Measurements from ENCODE around the gene FOXN3.

Gene FOXN3

GRCh38 chr14:89288114-89288513, 128.9 kb downstream of the FOXN3 start:
- no peak for DNase-seq (ENCODE audit: insufficient read length, low spot score)
- no peak for FAIRE-seq

DNA sequence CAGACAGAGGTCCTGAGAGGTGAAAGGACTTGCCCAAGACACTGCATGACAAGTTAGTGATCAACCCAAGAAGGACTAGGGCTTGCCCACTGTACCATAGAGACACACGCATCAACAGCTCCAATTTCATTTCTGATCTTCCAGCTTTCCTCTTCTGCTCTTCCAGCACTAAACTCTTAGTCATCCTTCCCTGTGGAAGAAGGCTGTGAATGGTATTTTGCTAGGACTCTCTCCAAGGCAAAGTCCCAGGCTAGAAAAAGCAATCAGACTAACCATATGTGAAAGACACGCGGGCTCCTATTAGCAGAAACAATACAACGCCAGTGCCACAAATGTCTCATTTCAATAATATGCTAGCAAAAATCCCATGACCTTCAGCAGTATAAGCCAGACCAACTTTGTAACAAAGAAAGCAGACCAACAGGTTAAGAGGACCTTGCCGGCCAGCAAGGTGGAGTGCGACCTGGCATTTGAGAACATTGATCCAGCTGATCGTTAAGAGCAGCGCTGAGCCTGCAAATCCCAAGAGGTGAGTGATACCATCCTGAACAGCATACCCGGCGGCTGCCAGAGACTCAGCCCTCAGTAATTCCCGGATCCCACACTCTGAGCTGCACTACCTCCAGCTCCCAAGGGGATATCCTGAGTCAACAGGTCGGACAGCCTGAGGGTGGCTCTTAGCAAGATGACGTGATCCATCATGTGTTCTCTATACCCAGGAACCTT, 132.5 kb downstream of the FOXN3 start:
- FAIRE-seq = no peak
- no peak for DNase-seq (ENCODE audit: insufficient read length, low spot score)

DNA sequence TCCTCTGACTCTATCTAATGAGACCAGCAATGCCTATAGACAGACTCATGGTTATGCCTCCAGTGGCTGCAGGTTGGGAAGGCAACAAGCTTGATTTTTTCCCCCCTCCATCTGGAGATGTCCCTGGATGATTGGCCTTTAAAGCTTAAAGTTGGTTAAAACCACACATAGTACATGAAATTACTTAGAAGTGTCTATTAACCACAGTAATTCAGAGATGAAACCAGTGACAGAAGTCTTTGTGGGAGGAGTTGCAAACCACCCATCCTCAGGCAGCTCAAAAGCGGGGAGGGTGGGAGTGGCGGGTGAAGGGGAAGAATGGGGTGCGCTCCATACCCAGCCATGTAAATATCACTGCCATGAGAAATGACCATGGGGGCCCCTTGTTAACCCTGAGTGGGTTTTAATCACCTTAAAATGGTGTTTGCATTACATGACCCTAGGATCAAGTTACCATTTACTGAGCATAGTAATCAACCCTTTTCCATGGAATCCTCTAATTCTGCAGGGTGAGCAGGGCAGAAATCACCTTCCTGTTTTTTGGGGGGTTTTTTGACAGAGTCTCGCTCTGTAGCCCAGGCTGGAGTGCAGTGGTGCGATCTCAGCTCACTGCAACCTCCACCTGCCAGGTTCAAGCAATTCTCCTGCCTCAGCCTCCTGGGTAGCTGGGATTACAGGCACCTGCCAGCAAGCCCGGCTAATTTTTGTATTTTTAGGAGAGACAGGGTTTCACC, 133.5 kb downstream of the FOXN3 start:
- FAIRE-seq = no peak
- DNase-seq (ENCODE audit: insufficient read length, low spot score) = no peak

GRCh38 chr14:89282191-89282590, 134.8 kb downstream of the FOXN3 start:
- DNase-seq (ENCODE audit: insufficient read length, low spot score) (no peak), FAIRE-seq (no peak)

DNA sequence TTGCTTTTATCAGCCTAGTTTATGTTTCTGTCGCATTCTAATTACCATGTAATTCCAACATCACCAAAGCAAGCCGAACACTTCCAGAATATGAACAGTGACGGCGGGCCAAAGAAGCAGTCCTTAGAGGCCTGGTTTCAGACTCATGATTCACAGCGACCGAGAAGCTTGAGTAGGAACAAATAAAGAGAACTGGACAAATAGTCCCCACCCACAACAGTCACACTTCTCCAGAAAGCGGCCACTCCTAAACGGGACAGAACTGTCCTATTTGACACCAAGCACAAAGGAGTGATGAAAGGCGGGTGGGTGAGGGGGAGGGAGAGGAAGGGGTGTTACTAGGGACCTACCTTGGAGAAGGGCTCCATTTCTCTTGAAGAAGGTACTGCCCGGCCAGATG, 136.4 kb downstream of the FOXN3 start:
- no peak for DNase-seq (ENCODE audit: insufficient read length, low spot score)
- FAIRE-seq = no peak

DNA sequence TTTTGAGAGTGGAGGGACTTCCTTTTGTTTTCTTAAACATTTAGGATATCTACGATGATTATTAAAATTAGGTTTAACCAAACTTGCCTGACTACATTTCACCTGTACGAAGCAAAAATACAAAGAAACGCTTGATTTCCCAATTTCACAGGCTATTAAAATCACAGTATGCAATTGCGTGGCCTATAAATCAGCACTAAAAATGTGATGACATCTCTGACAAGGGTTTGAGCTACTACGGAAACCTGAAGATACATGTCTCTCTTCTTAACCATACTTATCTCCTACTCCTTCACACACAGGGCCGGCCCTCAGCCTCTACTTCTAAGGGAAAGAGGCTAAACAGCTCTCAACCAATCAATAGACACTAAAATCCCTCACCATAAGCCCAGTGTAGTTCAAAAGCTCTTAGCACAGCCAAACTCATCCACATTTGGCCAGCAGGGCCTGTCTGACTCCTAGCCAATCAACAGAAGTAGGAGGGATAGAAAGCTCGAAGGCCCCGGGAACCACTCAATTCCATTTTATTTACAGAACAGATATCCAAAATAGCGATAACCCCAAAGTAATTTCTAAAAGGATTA, 137.3 kb downstream of the FOXN3 start:
- DNase-seq (ENCODE audit: insufficient read length, low spot score) (no peak), FAIRE-seq (no peak)

DNA sequence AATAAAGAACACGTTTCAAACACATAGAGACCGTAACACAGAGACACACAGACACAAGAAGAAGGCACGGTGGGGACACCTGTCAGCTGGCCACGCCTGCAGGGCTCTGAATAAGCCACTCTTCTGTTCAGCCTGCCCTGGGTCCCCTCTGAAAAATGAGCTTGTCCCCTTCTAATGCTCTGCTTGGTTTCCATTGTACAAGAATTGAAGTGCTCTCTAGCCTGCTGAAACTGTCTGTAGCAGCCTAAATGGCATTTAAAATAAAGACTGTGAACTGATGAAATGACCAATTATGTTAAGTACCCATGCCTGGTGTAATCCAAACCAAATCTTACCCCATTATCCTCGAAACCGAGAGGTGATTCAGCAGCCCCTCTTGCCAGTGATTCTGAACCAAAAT, 139.8 kb downstream of the FOXN3 start:
- FAIRE-seq (no peak), DNase-seq (ENCODE audit: insufficient read length, low spot score) (no peak)

- DNase-seq (ENCODE audit: insufficient read length, low spot score) (peak; percentile 9), FAIRE-seq (no peak)
Measured at GRCh38 chr14:89276424-89276975, 140.5 kb downstream of the FOXN3 start.

DNA sequence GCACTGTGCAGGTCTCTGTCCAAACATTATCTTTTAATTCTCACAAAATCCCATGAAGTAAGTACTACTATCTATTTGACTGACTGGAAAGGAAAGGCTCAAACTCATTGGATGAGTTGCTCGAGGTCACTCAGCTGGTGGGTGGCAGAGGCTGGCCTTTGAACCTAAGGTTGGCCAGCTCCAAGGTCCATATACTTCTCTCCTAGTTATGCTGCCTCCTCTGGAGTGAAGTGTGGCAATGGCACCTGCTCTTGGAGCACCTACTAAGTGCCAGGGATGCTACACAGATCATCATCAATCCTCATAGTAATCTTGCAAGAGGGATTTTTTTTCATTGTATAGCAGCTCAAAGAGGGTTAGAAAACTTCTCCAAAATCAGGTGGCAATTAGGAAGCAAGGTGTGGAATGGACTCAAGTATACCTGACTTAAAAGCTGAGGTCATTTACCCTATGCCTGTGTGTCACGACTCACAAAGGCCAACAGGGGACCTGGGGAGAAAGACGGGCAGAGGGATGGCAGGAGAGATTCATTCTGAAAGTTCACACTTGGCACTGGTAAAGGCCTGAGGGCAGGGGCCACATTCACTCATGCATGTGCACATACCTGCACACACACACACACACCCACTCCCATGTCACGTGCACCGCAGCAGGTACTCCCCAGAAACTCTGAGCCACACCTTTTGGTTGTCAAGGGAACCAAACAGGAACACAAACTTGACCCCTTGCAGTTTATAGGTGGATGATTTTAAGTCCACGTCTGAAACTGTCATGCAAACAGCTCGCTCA, 146.4 kb downstream of the FOXN3 start:
- no peak for FAIRE-seq
- DNase-seq (ENCODE audit: insufficient read length, low spot score) = no peak

GRCh38 chr14:89269404-89269803, 147.6 kb downstream of the FOXN3 start:
- FAIRE-seq = no peak
- DNase-seq (ENCODE audit: insufficient read length, low spot score) = no peak

DNA sequence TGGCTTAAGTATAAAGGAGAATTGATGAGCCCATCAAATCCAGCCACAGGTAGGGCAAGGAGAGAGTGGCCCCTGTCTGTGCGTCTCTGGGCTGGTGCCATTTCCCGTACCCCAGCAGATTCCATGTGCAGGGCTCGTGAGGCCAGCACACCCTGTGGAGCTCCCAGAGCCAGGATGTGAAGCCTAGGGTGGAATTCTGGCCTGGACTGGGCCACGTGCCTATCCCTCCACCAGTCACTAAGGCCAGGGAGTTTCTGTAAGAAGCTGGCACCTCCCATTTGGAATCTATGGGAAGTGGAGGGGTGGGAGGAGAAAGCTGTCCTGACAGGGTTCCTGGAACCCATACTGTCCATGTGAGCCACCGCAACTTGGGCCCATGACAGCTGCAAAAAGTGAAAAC, 148.5 kb downstream of the FOXN3 start:
- DNase-seq (ENCODE audit: insufficient read length, low spot score) (no peak), FAIRE-seq (no peak)

- DNase-seq (ENCODE audit: insufficient read length, low spot score) (no peak), FAIRE-seq (no peak)
Measured at GRCh38 chr14:89267656-89268055, 149.4 kb downstream of the FOXN3 start.

DNA sequence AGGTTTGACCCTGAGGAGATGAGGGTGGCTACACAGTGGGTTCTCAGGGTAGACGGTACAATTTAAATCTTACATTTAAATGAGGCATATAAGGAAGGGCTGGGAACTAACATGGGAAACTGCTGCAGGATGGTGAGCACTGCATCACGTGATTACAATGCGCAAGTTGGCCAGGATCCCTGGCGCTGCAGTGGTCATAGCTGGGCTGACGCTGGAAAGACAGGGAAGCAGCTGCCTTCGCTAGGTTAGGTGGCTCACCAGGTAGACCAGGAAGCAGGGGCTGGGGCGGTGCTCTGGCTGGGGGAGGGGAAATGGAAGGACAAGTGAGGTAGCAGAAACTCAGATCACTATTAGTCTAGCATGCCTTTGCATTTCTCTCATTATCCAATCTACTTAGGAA, 149.9 kb downstream of the FOXN3 start:
- FAIRE-seq (no peak), DNase-seq (ENCODE audit: insufficient read length, low spot score) (no peak)

DNA sequence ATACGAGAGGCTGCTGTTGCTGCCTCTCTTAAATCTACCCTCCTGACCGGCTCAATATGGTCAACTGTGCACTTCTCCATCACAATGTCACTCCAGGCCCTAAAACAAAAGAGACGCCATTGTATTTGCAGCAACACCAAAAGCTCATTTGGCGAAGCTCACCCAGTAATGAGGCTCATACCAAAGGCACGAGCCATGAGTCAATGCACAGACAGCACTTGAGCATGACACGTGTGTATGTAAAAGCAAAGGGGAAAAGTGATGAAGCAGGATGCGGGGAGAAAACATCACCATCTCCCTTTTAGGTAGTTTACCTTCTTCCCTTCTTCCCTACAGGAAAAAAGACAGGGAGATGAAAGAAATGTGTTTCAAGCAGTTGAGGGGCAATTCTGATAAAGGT, 150.3 kb downstream of the FOXN3 start:
- DNase-seq (ENCODE audit: insufficient read length, low spot score) (no peak), FAIRE-seq (no peak)

DNA sequence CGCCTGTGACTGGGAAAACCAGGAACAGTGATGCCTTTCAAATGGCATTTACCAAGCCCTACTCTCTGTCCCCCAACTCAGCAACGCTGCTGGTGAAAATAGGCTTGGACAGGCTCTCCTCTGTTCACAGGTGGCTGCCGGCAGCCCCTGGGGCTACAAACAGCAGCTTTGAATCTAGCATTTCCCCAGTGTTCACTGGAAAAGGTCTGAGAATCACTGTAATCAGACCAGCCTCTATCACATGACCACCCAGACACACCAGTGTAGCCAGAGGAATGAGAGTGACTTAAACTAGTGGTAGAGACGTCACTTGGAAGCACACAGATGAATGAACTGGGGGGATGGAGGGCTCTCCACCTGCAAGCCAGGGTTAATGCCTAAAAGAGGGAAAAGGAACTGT, 151.8 kb downstream of the FOXN3 start:
- no peak for FAIRE-seq
- DNase-seq (ENCODE audit: insufficient read length, low spot score) = no peak

DNA sequence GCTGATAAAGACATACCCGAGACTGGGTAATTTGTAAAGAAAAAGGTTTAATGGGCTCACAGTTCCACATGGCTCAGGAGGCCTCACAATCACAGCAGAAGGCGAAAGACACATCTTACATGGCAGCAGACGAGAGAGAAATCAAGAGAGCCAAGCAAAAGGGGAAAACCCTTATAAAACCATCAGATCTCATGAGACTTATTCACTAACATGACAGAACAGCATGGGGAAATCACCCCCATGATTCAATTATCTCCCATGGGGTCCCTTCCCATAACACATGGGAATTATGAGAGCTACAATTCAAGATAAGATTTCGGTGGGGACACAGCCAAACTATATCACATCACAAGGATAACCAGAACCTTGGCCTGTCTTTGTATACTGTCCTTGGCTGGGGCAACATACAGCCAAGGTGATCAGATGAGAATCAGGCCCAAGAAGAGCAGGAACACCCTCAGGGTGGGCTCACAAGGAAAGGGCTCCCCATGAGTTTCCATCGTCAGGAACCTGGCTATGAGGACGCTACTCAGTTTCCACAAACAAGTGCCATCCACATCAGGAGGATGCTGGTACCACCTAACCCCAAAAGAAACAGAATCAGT, 152.7 kb downstream of the FOXN3 start:
- no peak for FAIRE-seq
- DNase-seq (ENCODE audit: insufficient read length, low spot score) = no peak

- no peak for FAIRE-seq
- DNase-seq (ENCODE audit: insufficient read length, low spot score) = no peak
Measured at GRCh38 chr14:89262041-89262440, 155.0 kb downstream of the FOXN3 start.

GRCh38 chr14:89260898-89261297, 156.1 kb downstream of the FOXN3 start:
- FAIRE-seq = no peak
- DNase-seq (ENCODE audit: insufficient read length, low spot score) = no peak

DNA sequence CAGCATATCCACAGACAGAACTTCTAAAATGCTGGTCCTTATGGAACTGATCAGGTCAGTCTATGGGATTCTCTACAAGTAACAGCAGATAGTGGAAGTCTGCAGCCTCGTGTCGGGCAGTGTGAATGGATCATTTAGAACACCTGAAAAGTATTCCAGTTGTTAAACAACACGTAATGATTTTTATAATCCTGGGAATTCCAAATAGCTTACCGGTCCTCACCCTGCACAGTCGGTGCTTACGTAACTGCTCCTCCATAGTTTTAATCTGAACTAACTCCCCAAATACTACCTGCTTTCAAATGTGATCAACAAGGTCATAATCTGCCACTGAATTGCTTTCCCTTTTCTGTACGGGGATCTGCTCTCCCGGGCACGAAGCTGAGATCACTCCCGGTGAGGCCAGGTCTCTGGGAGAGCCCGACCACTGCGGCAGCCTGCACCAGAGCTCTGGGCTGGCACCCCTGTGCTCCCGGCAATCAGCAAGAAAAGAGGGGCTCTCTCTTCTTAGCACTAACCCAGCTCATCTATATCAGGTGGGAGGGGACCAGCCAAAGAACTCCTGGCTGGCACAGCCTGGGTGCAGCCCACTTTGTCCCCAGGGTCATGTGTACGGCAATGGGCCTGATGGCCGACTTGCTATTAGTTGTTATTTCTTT, 157.0 kb downstream of the FOXN3 start:
- FAIRE-seq (no peak), DNase-seq (ENCODE audit: insufficient read length, low spot score) (no peak)

DNA sequence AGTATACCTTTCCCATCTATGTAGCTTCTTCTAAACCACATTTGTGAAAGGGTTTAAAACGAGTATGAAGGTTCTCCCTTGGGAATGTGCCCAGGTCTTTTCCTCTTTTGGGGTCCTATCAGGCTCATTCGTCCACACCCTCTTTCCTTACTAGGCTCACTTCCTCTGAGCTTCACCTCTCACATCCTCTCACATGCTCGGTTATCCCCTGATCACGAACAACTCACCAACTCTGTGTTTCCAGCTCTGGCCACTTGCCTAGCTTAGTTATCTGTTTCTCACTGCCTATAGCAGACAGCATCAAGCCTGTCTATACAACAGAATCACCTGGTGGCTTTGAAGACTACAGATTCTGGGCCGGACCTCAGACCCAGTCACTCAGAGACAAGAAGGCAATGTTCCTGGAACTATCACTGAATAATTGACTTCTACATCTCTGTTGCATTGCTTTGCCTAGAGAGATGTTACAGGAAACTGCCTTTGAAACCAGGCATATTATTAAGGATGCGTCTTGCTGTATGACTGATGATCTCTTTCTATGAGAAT, 158.2 kb downstream of the FOXN3 start:
- DNase-seq (ENCODE audit: insufficient read length, low spot score) = no peak
- FAIRE-seq = no peak
